NCI-H1092 (cell line): ENCODE measurements around the gene HSPB9.
"Not testable (repeated sequence)": the region's sequence is repeated elsewhere in the genome, so short reads cannot be mapped to it uniquely, and the experiment has no call there.

Experiments used
- DNase-seq: peaks from one replicate; lab custom pipeline; 2025; lab: John Stamatoyannopoulos, UW

Gene HSPB9

GRCh38 chr17:42120161-42120769, 2.3 kb upstream of the HSPB9 start:
- DNase-seq, result no peak

- peak; percentile 66 for DNase-seq
Observed at GRCh38 chr17:42120770-42121769, 1.5 kb upstream of the HSPB9 start, which contains the start of gene KAT2A. Gene KAT2A, minus strand, starts transcription at chr17:42121367. Its CDS starts 63 bp downstream, at chr17:42121304.

- DNase-seq, result no peak
Observed at GRCh38 chr17:42124256-42124655, 1.7 kb downstream of the HSPB9 start.

DNA sequence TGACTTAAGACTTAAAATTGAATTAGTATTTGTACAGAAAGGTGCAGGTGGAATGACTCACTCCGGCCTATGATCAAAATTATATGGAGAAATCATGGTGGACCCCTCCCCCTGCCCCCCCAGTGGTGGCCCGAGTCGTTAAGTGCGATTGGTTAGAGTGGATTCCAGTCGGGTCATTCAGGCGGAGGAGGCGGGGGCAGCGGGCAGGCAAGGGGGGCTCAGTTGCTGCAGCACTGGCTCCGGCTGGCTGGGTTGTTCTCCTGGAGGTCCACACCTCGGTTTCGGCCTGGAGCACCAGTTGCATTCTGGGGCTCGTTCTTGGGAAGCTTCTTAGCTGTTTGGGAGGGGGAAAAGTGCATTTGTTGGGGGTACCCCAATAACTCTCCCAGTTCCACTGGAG, 3.0 kb downstream of the HSPB9 start:
- DNase-seq, result no peak

DNA sequence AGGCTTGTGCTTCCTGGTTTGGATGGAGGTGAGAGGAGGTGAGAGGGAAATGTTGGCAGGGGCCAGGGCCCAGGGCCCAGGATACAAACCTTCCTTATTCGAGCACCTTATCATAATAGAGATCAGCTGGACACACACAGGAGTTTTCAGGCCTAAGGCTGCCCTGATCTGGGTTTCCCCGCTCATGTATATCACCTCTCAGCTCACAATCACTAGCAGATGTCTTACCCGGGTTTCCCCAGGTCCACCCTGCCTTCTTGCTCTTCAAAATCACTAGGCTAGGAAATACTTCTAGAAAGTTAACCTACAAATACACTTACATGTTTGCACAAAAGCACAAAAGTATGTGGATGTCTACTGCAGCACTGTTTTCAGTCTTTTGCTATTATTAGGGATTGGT, 4.2 kb downstream of the HSPB9 start:
- DNase-seq, result no peak

DNA sequence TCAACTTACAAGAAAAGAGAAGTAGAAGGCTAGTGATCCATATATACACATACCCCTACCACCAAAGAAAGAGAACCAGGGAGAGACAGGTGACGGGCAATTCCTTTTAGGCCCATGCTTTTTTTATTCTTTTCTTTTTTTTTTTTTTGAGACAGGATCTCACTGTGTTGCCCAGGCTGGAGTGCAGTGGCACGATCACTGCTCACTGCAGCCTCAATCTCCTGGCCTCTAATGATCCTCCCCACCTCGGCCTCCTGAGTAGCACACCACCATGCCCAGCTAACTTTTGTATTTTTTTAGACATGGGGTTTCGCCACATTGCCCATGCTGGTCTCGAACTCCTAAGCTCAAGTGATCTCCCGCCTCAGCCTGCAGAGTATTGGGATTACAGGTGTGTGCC, 4.8 kb downstream of the HSPB9 start:
- DNase-seq, result no peak

DNA sequence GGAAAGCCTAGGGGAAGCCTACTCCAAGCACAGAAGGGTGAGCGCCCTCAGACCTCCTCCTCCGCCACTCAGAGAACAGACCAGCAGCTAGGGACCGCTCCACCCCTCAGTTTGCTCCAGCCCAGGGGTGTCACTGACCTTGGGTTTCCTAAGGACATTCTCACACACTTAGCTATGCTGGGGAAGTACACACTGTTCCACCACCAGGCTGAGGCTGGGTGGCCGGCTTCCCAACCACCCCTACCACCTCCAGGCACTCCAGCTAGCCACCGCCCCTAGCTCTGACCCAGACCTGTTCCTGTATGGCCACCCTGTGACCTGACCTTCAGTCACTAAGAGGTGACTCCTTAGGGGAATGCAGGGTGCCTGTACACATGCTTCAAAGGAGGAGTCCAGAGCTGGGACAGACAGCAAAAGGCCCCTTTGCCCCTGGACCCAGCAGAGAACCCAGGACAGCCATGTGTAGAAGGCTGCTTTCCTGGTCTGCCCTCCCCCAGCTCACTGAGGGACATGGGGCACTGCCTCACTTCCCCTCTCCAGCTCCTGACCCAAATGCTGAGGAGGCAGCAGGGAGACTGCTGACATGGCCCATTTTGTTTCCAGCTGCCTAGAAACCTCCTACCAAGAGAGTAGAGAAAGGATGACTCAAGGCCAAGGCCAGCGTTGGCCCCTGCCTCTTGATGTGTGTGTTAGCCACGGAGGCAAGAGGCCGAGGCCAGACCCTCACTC, 6.7 kb downstream of the HSPB9 start:
- DNase-seq, result no peak

DNA sequence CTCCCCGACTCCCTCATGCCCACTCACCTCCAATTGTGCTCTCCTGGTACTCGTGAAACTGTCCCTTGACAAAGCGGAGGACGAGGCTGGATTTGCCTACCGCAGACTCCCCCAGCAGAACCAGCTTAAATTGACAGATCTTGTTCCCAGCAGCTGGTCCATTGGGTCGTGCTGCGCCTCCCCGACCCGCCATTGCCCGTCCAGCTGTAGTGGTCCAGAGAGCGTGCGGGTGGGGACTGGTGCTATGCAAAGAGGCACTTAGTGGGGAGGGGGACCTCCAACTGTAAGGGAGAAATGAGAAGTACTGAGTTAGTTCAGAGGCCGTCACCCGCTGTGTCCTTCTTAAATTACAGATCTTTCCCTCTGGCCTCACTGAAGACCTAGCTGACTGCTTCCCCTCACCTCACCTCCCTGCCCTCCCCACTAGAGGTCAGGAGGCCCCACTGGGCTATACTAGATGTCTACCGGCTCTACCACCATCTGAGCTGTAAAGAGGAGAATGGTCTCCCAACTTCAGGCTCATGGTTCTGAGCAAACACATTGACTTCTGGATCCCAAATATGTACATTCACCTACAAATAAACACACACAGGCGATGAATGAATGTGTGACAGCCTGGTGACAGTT, 7.8 kb downstream of the HSPB9 start:
- DNase-seq, result no peak

- DNase-seq, result no peak
Observed at GRCh38 chr17:42131232-42131631, 8.6 kb downstream of the HSPB9 start.

DNA sequence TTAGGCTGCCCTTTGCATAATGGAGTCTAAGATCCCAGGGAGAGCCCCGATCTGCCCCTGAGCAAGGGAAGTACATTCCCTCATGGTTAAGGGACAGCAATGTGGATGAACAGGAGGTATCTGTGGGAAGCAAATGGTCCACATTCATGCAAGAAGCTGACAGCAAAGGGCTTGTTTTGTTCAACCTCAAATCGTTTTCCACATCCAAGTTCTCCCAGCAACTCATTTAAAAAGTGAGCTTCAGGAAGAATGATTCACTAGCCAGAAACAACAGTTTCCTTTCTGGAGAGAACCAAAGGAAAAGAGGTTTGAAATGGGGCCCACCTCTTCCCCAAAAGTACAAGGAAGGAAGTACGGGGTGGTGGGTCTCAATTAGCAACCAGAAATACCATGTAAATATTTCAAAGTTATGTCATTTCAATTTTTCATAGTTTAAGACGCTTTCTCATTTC, 9.4 kb downstream of the HSPB9 start:
- DNase-seq, result no peak

DNA sequence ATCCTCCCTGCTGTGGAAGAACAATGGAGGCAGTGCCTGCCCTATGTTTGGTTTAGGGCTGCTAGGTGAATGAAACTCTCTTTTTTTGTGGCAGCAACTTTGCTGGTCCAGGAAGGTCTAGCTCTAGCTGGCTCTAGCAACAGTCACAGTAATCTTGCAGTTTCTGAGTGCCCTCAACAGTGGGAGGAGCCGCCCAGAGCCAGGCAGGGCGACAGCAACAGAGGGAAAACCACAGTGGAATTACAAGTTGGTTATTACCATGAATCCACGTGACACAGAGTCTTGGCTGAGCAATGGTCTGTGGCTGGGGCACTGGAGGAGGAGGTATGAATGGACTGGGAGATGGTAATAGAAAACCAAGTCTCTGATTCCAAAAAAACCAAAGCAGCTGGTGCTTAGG, 10.3 kb downstream of the HSPB9 start:
- DNase-seq, result no peak

DNA sequence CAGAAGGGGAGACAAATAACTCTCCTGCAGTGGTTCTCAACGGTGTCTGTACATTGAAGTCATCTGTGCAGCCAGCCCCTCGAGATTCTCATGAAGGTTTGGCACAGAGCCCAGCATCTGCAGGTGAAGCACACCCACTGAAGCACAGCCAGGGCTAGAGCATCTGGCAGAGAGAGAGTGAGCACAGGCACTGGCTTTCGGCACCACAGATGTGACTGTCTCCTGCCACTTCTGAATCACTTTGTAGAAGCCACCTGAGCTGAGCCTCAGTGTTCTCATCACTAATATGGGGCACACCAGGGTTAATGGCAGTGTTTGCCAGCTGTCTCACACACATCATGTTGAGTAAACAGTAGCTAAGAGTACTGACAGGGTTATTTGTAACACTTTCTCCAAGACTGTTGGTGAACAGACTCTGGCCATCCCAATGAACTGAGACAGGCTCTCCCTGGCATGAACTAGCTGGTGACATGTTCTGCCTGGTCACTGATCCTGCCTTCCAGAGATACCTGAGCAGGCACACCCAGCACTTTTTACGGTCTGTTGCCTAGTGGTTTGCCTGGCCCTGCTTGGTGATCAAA, 10.9 kb downstream of the HSPB9 start:
- peak; percentile 74 for DNase-seq

DNA sequence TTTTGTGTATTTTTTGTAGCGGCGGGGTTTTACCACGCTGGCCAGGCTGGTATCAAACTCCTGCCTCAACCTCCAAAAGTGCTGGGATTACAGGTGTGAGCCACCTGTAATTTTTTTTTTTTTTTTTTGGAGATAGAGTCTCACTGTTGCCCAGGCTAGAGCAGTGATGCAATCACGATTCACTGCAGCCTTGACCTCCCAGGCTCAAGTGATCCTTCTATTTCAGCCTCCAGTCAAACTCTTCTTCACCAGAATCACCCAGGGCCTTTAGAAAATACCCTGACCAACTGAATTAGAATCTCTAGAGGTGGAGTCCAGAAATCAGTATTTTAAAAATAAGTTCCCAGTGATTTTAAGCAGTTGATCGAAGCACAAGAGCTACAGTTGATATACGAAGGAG, 12.5 kb downstream of the HSPB9 start:
- no peak for DNase-seq

DNA sequence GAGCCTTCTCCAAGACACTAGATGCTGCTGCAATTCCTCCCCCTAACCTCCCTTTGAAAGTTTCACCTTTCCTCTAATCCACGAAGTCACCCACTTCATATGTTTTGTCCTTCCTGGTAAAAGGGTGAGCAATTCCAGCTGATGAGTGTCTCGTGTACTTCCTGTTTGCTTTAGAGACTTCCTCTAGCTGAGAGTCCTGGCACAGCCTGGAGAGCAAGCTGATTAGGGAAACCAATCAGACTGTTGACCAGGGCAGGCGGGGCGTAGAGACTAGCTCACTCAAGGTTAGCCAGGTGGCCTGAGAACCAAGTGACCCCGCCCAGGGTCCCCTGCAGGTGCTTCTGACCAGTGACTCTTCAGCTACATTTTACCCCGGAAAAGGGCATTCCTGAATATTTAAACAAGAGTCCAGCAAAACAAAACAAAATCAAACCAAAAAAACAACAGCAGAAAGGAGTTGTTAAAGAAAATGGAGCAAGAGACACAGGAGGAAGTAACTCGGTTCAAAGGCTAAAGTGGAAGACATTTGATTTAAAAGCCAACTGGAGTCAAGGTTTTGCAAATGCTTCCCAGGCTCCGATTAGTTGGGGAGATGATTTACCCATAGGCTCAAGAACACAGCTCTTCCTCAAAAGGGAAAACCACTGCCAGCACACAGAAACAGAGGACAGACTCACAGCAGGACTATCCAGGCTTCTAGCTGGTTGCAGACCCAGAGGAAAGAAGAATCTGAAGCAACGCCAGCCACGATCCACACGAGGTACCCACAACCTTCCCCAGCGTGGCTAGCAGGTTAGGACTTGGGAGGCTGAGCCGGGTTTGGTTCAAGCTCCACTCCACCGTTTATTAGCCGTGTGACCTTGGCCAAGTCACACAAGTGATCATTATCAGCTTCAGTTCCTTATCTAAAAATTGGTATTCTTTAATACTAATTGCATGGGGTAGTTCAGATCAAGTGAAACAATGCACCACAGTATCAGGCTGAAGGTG, 13.4 kb downstream of the HSPB9 start:
- DNase-seq, result no peak

GRCh38 chr17:42136654-42137051, 14.0 kb downstream of the HSPB9 start:
- DNase-seq, result no peak

- DNase-seq, result no peak
Observed at GRCh38 chr17:42138749-42139492, 16.3 kb downstream of the HSPB9 start.

- not testable (repeated sequence) for DNase-seq
Observed at GRCh38 chr17:42140690-42141089, 18.1 kb downstream of the HSPB9 start.

GRCh38 chr17:42141382-42141781, 18.8 kb downstream of the HSPB9 start:
- DNase-seq, result no peak

GRCh38 chr17:42142371-42142896, 19.8 kb downstream of the HSPB9 start:
- no peak for DNase-seq
